NB4 (cell line): Measurements from ENCODE around the gene ZNF574.

Source experiments
- CTCF ChIP-seq: IDR thresholded peaks from one replicate; pipeline ENCODE4 v1.5.1; 2012; ENCODE audit warnings: low read depth, low read length
- POLR2A ChIP-seq: IDR thresholded peaks from 2 replicates; pipeline ENCODE4 v1.6.1; 2011; ENCODE audit warnings: mild to moderate bottlenecking; ENCODE audit not compliant: insufficient read length; ENCODE audit errors: extremely low read depth

- TF ChIP-seq CTCF (no peak), POLR2A (no peak)
Observed at GRCh38 chr19:42052241-42052863, 23.6 kb upstream of the ZNF574 start.
